H1 (cell line): ENCODE data around the gene NHS. TPM values are rescaled to one million over a fixed set of nuclear protein-coding genes. Genes with fewer than 3 reads are reported as not detected.

ENCODE experiments used
- KDM4A ChIP-seq: IDR thresholded peaks from one replicate; pipeline ENCODE4 v1.7.1; 2012; ENCODE audit warnings: low read depth, mild to moderate bottlenecking, moderate library complexity, low read length, inconsistent platforms; ENCODE audit not compliant: severe bottlenecking
- polyA plus RNA-seq, 7 experiments: library from polyadenylated mRNA; depleted of rRNA in 3 of 7; stranded (reverse) in 5 of 7; unstranded in 2 of 7; fragments of >200 nt in 5 of 7; fragments of 200-250 nt in 2 of 7; gene quantifications; 1 replicate in 5 of 7; 2 replicates in 1 of 7; 4 replicates in 1 of 7; pipeline versions ENCODE4 v1.2.1 to v1.2.3, GENCODE V29; 2011 to 2013; ENCODE audit warnings: missing spikeins in 2 of 7, mixed read lengths in 2 of 7
- total RNA-seq: library from RNA; stranded (reverse); fragmentation: NEBNext Ultra II Directional; extraction: Animal tissue kit (Norgen Biotek cat#: 25700); gene quantifications from 2 replicates; pipeline ENCODE4 v1.2.1, GENCODE V29; 2021

The NHS gene
- total and polyA plus RNA-seq, 2 of the 8 experiments (the other 6 are each of a cell fraction or from before 2014, with no cell fraction given), result 2.2 to 6.7 TPM

- no peak for TF ChIP-seq KDM4A
Measured at GRCh38 chrX:17359500-17359899, 15.5 kb upstream of the NHS start (continued).
